Measurements from ENCODE around the gene KIFAP3.
A peak's percentile ranks its signal among the peaks of the same experiment; 100 is the strongest.

Gene KIFAP3

DNA sequence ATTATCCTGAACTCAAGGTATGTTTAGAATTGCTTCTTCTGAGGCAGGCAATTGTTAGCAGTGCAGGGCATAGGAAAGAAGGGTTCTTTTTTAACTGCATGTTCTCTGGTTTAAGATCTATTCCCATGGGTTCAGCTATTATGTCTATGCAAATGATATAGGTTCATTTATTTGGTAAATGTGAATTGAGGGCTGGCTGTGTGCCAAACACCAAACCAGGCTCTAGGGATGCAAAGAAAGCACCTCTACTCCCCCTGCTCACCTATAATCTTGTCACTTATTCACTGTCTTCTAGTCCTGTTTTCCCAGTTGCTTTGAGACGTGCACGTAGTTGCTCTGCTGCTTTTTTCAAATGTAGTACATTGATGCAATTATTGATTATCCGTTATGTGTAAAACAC lies 691 bp upstream of the KIFAP3 start:
- H3K27ac ChIP-seq, result no peak overlapping the region

GRCh38 chr1:170073893-170074249 lies 624 bp downstream of the KIFAP3 start:
- peak overlapping the region; percentile 85 for H3K4me2 ChIP-seq
- H4K20me1 ChIP-seq (ENCODE audit: insufficient read depth), result no peaks in the 10 kb centered on the region
- H2AFZ ChIP-seq (ENCODE audit: low read depth), result peak overlapping the region; percentile 94
- peaks cover 12% of the 10 kb centered on the region; the same call in 1 of the 2 replicates for H3K79me2 ChIP-seq (ENCODE audit: insufficient read depth, low read depth)
- peak overlapping the region; percentile 68 for H3K9ac ChIP-seq
- no peaks in the 10 kb centered on the region for H3K27me3 ChIP-seq (ENCODE audit: insufficient read depth, low read depth)
- no peak for TF ChIP-seq CTCF (conservative IDR thresholded peaks at IDR 0.05; ENCODE audit: low read depth, low read length)
- no peaks in the 10 kb centered on the region for H3K36me3 ChIP-seq (ENCODE audit: insufficient read depth)
- peaks cover 33% of the 10 kb centered on the region for H3K4me1 ChIP-seq (ENCODE audit: low read depth, poor library complexity, severe bottlenecking)
- H3K27ac ChIP-seq, result peak overlapping the region; percentile 60
- H3K4me3 ChIP-seq (IDR thresholded peaks at IDR 0.05; ENCODE audit: insufficient read depth, low read depth, low read length), result peak overlapping the region; percentile 98

More for the DNA sequence above, 691 bp upstream of the KIFAP3 start:
- Histone ChIP-seq H3K9ac (no peak overlapping the region; the same call in 1 of the 2 replicates), H3K79me2 (ENCODE audit: insufficient read depth, low read depth) (peaks cover 12% of the 10 kb centered on the region; the same call in 1 of the 2 replicates), H3K4me1 (ENCODE audit: low read depth, poor library complexity, severe bottlenecking) (peaks cover 26% of the 10 kb centered on the region), H3K36me3 (ENCODE audit: insufficient read depth) (no peaks in the 10 kb centered on the region), H3K4me2 (peak overlapping the region; percentile 55), H3K27me3 (ENCODE audit: insufficient read depth, low read depth) (no peaks in the 10 kb centered on the region), H2AFZ (ENCODE audit: low read depth) (peak overlapping the region; percentile 69), H4K20me1 (ENCODE audit: insufficient read depth) (no peaks in the 10 kb centered on the region), H3K4me3 (IDR thresholded peaks at IDR 0.05; ENCODE audit: insufficient read depth, low read depth, low read length) (no peak overlapping the region)
- TF ChIP-seq CTCF (conservative IDR thresholded peaks at IDR 0.05; ENCODE audit: low read depth, low read length), result no peak

GRCh38 chr1:170071378-170071777 lies 3.1 kb downstream of the KIFAP3 start:
- H3K36me3 ChIP-seq (ENCODE audit: insufficient read depth), result no peaks in the 10 kb centered on the region
- no peaks in the 10 kb centered on the region for H3K27me3 ChIP-seq (ENCODE audit: insufficient read depth, low read depth)
- H3K9ac ChIP-seq, result no peak overlapping the region
- H3K4me3 ChIP-seq (IDR thresholded peaks at IDR 0.05; ENCODE audit: insufficient read depth, low read depth, low read length), result no peak overlapping the region
- no peak overlapping the region for H2AFZ ChIP-seq (ENCODE audit: low read depth)
- no peaks in the 10 kb centered on the region for H4K20me1 ChIP-seq (ENCODE audit: insufficient read depth)
- H3K79me2 ChIP-seq (ENCODE audit: insufficient read depth, low read depth), result peaks cover 12% of the 10 kb centered on the region; the same call in 1 of the 2 replicates
- no peak overlapping the region for H3K27ac ChIP-seq
- H3K4me1 ChIP-seq (ENCODE audit: low read depth, poor library complexity, severe bottlenecking), result peaks cover 53% of the 10 kb centered on the region
- TF ChIP-seq CTCF (conservative IDR thresholded peaks at IDR 0.05; ENCODE audit: low read depth, low read length), result no peak
- no peak overlapping the region for H3K4me2 ChIP-seq

DNA sequence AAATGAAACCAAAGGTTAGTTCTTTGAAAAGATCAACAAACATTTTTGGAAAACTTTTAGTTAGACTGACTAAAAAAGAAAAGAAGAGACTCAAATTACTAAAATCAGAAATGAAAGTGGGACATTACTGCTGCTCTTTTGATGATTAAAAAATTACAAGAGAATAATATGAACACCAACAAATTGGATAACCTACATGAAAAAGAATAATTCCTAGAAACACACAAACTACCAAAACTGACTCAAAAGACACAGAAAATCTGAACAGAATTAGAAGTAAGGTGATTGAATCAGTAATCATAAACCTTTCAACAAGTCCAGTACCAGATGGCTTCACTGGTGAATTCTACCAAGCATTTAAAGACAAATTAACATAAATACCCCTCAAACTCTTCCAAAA lies 5.6 kb downstream of the KIFAP3 start:
- no peak overlapping the region for H2AFZ ChIP-seq (ENCODE audit: low read depth)
- peak overlapping the region; percentile 8; the same call in 1 of the 2 replicates for H3K27ac ChIP-seq
- no peak overlapping the region for H3K4me3 ChIP-seq (IDR thresholded peaks at IDR 0.05; ENCODE audit: insufficient read depth, low read depth, low read length)
- peaks cover 12% of the 10 kb centered on the region; the same call in 1 of the 2 replicates for H3K79me2 ChIP-seq (ENCODE audit: insufficient read depth, low read depth)
- TF ChIP-seq CTCF (conservative IDR thresholded peaks at IDR 0.05; ENCODE audit: low read depth, low read length), result no peak
- H3K4me1 ChIP-seq (ENCODE audit: low read depth, poor library complexity, severe bottlenecking), result peaks cover 44% of the 10 kb centered on the region
- H3K27me3 ChIP-seq (ENCODE audit: insufficient read depth, low read depth), result no peaks in the 10 kb centered on the region
- no peaks in the 10 kb centered on the region for H3K36me3 ChIP-seq (ENCODE audit: insufficient read depth)
- H4K20me1 ChIP-seq (ENCODE audit: insufficient read depth), result no peaks in the 10 kb centered on the region
- peak overlapping the region; percentile 41; the same call in 1 of the 2 replicates for H3K9ac ChIP-seq
- peak overlapping the region; percentile 73 for H3K4me2 ChIP-seq
